Epithelial cell of proximal tubule (primary cell): ENCODE data around the gene NPAS3. TPM values are rescaled to one million over a fixed set of nuclear protein-coding genes. Genes with fewer than 3 reads are reported as not detected.

Experiments
- DNase-seq: peaks from one replicate; pipeline ENCODE4 v3.0.0-alpha.2; 2011; ENCODE audit warnings: low read depth
- H3K4me3 ChIP-seq: 2 replicates; pipeline ENCODE4 v1.5.1; 2011; ENCODE audit warnings: low read depth, mild to moderate bottlenecking, low read length
- CTCF ChIP-seq: conservative IDR thresholded peaks from 2 replicates; pipeline ENCODE4 v1.5.1; 2012; ENCODE audit warnings: low read depth, mild to moderate bottlenecking, low read length
- total RNA-seq: library from RNA; depleted of rRNA; stranded (reverse); fragments of >200 nt; gene quantifications from 2 replicates; pipeline ENCODE4 v1.2.3, GENCODE V29; 2015

Gene NPAS3
- total RNA-seq, 1 donor from 2014 or later, result 0.35 TPM

DNA sequence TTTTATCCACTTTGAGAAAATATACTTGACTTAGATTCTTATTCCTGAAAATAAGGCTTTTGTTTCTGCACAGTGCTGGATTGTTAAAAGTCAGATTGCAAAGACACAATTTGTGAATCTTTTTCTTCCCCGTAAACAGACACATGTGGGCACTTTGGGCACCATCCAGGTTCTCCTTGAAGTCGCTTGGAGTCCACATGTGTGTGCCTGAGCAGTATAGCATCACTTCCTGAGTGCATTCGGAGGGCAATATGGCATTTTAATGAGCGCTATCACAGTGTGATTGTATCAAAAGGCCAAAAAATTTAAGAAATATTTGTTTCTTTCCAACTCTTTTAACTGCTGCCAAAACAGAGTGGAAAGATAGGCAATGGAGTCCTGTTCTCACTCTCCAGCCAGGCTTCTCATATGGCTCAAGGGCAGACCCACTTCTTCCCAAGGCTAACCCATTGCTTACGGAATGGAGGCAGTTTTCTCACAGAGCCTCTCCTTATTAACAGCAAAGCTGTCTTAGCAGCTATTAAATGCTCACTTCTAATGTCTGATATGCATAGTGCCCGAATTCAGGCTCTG is 615.1 kb downstream of the NPAS3 start:
- no peak for DNase-seq
- TF ChIP-seq CTCF, result no peak
- no peak overlapping the region for H3K4me3 ChIP-seq

DNA sequence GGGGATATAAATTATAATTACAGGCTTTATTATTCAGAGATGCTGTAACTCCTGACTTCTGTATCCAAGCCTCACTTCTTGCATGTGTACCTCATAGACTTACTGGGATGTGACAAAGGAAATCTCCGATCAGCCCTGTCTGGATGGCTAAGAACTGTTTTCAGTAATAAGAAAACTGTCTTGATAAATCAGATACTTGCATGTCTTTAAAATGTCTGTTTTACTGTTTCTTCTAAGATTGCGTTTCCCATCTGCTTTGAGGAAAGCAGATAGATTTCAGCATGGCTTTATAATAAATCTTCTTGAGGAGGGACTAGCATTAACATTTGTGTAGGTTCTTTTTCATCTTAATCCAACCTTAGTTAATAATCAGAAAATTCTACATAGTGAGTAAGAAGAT is 616.3 kb downstream of the NPAS3 start:
- H3K4me3 ChIP-seq, result no peak overlapping the region
- no peak for DNase-seq
- TF ChIP-seq CTCF, result no peak

GRCh38 chr14:33555710-33556350 is 617.2 kb downstream of the NPAS3 start:
- TF ChIP-seq CTCF, result no peak
- DNase-seq, result no peak
- H3K4me3 ChIP-seq, result no peak overlapping the region

- no peak for TF ChIP-seq CTCF
- DNase-seq, result no peak
- H3K4me3 ChIP-seq, result no peak overlapping the region
Observed at GRCh38 chr14:33556382-33557121, 617.9 kb downstream of the NPAS3 start.

- no peak for TF ChIP-seq CTCF
- no peak overlapping the region for H3K4me3 ChIP-seq
- DNase-seq, result no peak
Observed at GRCh38 chr14:33560718-33561431, 622.2 kb downstream of the NPAS3 start.

GRCh38 chr14:33561488-33562175 is 623.0 kb downstream of the NPAS3 start:
- no peak for TF ChIP-seq CTCF
- no peak overlapping the region for H3K4me3 ChIP-seq
- no peak for DNase-seq
